GM20431 (cell line): ENCODE data around the gene PTPRM.

Experiments used
- in situ Hi-C: fragments of 300-500 bp; cut with MseI, MboI; formaldehyde crosslinking; loops from one replicate; pipeline ENCODE4 v1.15.0; 2020; ENCODE audit warnings: low sequenced_read_pairs; ENCODE audit not compliant: unreplicated experiment

PTPRM gene

GRCh38 chr18:7876354-7877104 is 309.4 kb downstream of the PTPRM start:
- in situ Hi-C loops: no loop called here

DNA sequence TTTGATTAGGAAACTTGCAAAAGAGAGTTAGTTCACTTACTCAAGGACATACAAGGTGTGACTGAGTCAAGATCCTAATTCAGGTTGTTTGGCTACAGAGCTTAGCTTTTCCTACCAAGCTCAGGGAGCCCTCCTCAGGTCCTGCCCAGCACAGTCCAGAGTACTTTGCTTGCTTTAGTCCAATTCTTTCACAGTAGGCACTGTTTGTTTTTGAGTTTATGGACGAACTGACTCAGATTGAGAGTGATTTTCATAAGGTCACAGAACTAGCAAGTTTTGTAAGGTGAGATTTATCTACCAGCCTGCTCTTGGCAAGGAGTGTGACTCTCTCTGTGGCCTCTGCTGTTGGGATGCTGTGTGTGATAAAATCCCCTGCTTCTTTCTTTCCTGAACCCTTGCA is 310.5 kb downstream of the PTPRM start:
- in situ Hi-C loops: no loop called here

DNA sequence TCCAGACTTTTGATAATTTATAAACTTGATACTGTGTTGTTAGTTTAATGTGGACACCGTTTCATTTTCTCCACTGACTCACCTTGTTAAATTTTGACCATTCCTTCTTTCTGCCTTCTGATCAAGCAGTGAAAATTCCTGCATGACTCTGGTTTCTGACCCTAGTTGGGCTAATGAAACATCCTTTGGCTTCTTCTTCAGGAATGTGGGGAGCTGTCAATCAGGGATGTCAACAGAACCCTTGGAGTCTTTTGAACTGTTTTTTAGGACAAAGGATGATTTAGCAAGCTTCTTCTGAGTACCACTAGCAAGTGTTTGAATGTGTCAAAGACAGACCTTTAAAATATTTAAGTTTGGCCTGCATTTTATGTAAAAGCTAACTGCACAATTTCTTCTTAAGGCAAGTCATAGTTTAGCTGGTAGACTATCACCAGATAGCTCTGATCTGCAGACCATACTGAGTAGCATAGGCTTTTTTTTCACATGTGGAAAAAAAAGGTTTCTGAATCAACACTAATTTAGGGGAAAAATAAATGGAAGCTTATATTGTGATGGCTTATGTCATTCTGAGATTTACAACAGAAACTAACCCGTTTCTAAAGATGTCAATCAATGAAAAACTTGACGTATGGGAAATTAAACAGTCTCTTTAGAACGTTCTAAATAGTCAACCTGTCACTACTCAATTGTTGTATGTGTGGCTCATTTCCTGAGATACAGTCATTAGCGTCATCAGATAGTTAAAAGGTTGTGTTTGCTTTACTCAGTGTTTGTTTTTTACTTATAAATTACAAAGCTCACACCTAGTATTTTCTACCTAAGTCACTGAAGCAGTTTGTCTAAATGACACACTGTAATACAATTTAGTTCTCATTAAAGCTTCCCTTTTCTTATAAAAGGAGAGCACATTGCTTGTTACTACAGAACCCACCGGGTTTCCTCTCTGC is 311.4 kb downstream of the PTPRM start:
- in situ Hi-C loops: no loop called here

- in situ Hi-C loops: no loop called here
Measured at GRCh38 chr18:7879717-7880116, 312.6 kb downstream of the PTPRM start.

GRCh38 chr18:7885865-7886264 is 318.7 kb downstream of the PTPRM start:
- in situ Hi-C loops: no loop called here

- in situ Hi-C loops: no loop called here
Measured at GRCh38 chr18:7886436-7886835, 319.3 kb downstream of the PTPRM start.

GRCh38 chr18:7889515-7889914 is 322.4 kb downstream of the PTPRM start:
- in situ Hi-C loops: no loop called here

DNA sequence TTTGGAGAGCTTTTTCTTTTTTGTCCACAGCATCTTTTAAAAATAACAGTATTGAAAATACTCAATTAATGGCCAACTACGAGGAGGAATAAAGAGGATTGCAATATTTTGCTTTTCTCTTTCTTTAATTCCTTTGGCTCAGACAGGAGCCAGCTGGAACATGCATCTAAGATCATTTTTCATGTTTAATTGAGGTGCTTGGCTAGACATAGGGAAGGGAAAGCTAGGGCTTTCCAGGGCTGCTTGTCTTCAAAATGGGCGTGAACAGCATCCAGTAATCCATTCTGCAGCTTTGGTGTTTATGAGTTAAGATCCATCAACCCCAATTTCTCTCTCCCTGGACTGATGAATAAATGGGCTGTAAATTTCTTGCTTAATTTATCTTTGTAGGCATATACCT is 323.0 kb downstream of the PTPRM start:
- in situ Hi-C loops: no loop called here

DNA sequence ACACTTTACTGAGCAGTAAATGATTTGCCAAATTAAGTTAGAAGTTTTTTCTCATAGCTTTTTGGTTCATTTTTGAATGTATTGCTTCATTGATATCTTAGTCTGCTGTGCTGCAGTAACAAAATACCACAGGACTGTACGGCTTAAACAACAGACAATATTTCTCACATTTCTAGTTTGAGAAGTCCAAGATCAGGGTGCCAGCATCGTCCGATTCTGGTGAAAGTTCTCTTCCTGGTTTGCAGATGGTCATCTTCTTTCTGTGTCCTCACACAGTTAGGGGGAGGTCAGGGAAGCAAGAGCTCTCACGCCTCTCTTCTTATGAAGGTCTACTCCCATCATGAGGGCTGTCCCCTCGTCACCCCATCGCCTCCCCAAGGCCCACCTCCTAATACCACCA is 325.4 kb downstream of the PTPRM start:
- in situ Hi-C loops: no loop called here

DNA sequence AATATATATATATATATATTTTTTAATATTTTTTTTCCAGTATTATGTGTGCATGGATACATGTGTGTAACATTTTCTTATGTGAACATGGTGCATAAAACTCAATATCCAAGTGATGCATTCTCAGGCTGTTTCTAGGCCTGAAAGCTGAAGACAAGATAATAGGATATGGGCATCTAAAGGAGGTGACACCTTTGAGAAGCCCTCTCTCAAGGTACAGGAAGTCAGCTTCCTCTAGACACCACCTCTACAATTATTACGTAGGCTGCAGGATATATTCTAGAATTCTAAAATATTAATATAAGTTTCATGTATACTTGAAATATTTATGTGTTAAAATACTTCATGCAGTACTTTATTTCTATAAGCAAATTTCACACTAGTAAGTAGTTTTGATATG is 327.5 kb downstream of the PTPRM start:
- in situ Hi-C loops: no loop called here

- in situ Hi-C loops: no loop called here
Measured at GRCh38 chr18:7895346-7895745, 328.2 kb downstream of the PTPRM start.

- in situ Hi-C loops: no loop called here
Measured at GRCh38 chr18:7896161-7896560, 329.0 kb downstream of the PTPRM start.

GRCh38 chr18:7896805-7897518 is 329.8 kb downstream of the PTPRM start:
- in situ Hi-C loops: no loop called here

DNA sequence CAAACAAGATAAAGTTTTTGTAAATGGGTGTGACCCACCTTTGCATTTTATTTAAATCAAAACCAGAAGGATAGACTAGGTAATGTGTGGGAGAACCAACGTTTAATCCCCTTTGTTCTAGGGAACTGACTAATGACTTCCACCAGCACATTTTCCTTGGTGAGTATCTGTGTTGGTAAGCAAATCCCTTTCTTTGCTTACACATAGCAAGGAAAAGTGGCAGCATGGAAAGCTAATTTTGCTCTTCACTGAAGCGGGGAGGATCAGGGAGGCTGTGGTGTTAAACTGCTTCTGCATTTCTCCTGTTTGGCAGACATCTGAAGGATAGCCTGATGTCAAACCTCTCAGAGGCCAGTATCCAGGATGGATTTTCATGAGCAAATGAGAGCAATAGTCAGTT is 331.1 kb downstream of the PTPRM start:
- in situ Hi-C loops: no loop called here

DNA sequence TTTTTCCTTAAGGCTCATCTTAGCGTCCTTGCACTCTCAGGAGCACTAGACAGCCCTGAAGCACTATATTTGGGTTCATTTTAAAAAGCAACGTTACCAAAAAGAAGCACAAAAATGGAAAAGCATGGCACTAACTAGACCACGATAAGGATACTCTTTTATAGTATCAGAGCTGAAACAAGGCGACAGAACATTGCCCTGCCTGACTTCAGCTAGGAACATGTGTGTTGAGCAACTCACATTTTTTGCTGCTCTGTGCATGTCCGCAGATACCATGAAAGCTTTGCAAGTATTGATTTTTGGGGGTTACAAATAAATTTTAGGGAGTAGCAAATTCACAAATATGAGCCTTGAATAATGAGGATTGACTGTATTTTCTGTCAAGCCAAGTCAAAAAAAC is 332.0 kb downstream of the PTPRM start:
- in situ Hi-C loops: no loop called here

- in situ Hi-C loops: no loop called here
Measured at GRCh38 chr18:7900091-7900490, 333.0 kb downstream of the PTPRM start.

GRCh38 chr18:7901657-7902056 is 334.5 kb downstream of the PTPRM start:
- in situ Hi-C loops: no loop called here

- in situ Hi-C loops: no loop called here
Measured at GRCh38 chr18:7902399-7902839, 335.3 kb downstream of the PTPRM start.

DNA sequence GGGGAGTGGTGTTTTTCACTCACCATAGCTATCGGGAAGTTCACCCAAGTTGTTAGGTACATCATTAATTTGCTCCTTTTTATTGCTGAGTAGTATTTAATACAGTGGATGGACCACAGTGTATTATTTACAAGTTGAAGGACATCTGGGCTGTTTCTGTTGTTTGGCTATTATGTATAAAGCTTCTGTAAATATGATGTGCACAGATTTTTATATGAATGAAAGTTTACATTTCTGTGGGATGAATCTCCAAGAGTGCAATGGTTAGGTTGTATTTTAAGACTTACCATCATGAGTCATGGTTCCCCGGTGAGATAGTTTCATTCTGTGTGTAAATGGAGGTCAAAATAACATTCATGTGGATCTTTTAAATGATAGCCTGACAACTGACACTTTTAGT is 337.4 kb downstream of the PTPRM start:
- in situ Hi-C loops: no loop called here

GRCh38 chr18:7908681-7909299 is 341.7 kb downstream of the PTPRM start:
- in situ Hi-C loops: no loop called here
